GM23248 (cell line): ENCODE measurements around the gene SLC38A2.

Experiments used
- EZH2 ChIP-seq: fragments of 200-600 bp; sonication (generic); IDR thresholded peaks from 2 replicates; pipeline ENCODE4 v1.6.1; 2018; ENCODE audit warnings: antibody characterized with exemption, mild to moderate bottlenecking; ENCODE audit not compliant: insufficient read depth, poor library complexity, severe bottlenecking
- EZH2phosphoT487 ChIP-seq: fragments of 200-600 bp; sonication (generic); IDR thresholded peaks from 2 replicates; pipeline ENCODE4 v1.6.1; 2018; ENCODE audit warnings: antibody characterized with exemption, moderate library complexity, mild to moderate bottlenecking, low read depth; ENCODE audit not compliant: insufficient read depth

- no peak for TF ChIP-seq EZH2
- no peak for TF ChIP-seq EZH2phosphoT487
Observed at GRCh38 chr12:46364300-46364696, 8.3 kb downstream of the SLC38A2 start.
